ENCODE data around the gene SEMA5A.

- TF ChIP-seq POLR2A (IDR thresholded peaks at IDR 0.05; ENCODE audit: low read depth, low read length) (no peak), POLR2AphosphoS5 (IDR thresholded peaks at IDR 0.05; ENCODE audit: low read depth, low read length) (no peak)
These were observed 512.4 kb downstream of the SEMA5A start for GRCh38 chr5:9033524-9033923.

All from GM12892 (cell line).